CD4-positive, alpha-beta T cell treated with Interleukin-4 for 1 hour (primary cell): ENCODE measurements around the gene RRP36.

Experiments used
- DNase-seq, 2 donors: peaks; one replicate each; pipeline ENCODE4 v3.0.0-alpha.2; 2020 to 2022

RRP36 gene

DNA sequence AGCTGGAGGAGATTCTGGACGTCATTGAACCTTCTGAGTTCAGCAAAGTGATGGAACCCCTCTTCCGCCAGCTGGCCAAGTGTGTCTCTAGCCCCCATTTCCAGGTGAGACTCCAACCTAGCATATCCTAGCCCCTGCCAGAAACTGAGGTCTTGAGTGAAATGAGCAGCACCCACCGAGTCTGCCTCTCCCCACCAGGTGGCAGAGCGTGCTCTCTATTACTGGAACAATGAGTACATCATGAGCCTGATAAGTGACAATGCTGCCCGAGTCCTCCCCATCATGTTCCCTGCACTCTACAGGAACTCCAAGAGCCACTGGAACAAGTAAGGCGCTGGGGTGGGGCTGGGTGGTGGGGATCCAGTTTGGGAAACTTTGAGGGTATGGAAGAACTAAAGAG lies 12.3 kb upstream of the RRP36 start:
- DNase-seq: peak; percentile 38 to 42

DNA sequence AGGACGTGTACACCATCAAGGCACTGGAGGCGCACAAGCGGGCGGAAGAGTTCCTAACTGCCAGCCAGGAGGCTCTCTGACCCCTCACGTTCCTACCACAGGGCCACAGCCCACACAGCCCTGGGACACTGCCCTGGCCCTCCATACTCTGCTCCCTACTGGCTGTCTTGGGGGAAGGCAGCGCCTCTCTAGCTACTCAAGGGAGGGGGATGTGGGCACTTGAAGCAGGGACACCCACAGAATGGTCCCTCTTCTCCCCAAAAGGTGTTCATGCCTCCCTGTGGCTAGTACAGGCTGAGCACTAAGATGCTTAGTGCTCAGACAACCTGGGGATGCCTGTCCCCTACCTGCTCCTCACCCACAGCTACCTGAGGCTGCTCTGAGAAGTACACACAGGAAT lies 10.2 kb upstream of the RRP36 start:
- DNase-seq: no peak

DNA sequence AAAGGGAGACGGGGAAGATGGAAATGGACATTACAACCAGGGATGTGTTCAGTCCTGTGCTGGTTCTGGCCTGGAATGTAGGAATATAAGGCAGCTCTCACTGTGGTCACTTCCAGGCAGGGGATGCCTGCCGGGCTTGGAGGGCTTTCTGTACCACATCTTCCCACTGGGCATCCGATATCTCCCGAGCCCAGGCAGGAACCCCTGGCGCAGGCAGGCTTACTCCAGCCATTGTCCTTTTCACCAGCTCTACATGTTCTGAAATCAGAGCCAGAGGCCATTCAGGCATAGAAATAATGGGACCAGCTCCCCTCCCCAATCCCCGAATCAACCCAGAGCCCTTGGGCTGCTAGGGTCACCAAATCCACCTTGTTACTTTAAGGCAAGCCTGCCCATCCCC lies 9.1 kb upstream of the RRP36 start:
- no peak for DNase-seq

DNA sequence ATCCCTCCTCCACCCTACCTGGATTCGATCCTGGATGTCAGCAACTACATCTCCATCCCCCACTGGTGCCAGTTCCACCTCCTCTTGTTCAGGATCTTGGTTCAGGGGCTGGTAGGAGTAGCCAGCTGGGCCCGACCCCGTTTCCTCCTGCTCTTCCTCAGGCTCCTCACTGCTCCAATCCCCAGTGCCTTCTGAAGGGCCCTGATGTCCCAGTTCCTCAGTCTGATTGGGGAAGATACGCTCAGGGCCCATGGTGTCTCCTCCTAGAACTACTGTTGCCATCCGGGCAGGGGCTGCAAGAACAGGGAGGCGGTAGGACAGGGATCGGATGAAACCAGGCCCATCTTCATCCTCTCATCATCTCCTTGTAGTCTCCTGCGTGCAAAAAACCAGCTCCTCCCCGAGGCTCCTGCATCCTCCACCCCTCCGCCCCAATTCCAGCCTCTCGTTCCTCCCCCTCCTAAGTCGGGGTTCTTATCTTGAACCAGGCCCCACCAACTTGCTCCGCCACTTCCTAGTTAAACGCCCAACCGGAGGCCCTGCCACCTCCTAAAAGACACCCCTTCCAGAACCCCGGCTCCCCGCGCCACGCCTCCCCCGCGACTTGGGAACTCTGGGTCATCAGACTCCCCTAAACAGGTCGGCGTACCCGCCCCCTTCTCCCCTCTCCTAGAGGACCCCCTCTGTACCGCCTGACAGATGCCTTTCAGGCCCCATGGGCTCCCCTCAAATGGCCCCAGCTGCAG lies 8.2 kb upstream of the RRP36 start:
- no peak for DNase-seq

DNA sequence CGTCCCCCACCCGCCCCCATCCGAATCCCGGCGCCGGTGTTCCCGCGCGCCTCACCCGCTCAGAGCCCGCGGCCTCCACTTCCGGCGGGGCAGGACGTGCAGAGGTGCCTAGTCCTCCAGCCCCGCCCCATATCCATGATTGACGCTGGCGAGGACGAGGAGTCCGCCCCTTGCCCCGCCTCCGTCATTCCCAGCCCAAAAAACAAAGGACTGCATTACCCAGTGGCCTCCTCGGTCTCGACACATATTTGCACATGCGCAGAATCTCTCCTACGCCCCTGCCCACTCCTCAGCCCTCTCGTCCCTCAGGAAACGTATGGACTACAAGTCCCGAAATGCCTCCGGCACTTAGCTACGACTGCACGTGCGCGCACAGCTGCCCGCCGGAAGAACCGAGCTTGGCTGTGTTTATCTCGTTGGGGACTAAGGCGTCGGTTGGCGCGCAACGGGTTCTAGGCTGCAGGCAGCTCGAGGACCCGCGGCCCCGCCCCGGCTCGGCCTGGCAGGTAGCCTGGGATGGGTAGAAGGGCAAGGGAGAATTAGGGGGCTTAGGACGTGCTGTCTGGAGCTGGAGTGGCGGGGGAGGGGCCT lies 7.5 kb upstream of the RRP36 start, which contains the start of the genes KLHDC3 and MEA1:
TSS of gene KLHDC3 (plus strand) at position 407 of the 591 bp plus-strand sequence. CDS start 2,944 bp downstream, outside the sequence.
TSS of gene MEA1 (minus strand) at position 104 of the 591 bp plus-strand sequence. CDS start 133 bp downstream, outside the sequence.
- peak; percentile 100 for DNase-seq

DNA sequence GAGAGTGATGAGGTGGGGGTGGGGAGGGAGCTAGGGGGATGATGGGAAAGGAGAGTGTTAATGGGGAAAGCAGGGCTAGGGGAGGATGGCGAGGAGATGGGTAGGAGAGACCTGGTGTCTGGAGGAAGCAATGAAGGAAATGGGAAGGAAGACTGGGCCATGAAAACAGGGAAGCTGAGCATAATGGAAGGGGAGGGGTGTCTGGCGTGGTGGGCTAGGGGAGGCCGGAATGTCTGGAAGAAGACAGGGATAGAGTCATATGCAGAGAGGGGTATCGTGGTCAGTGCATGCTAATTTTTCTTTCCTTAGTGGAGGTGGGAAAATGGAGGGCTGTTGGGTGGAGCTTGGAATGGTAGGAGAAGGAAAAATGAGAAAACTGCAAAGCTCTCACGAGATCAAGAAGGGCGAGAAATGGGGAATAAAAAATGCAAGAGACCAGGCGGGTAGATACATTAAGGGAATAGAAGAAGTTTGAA lies 7.0 kb upstream of the RRP36 start:
- no peak for DNase-seq

DNA sequence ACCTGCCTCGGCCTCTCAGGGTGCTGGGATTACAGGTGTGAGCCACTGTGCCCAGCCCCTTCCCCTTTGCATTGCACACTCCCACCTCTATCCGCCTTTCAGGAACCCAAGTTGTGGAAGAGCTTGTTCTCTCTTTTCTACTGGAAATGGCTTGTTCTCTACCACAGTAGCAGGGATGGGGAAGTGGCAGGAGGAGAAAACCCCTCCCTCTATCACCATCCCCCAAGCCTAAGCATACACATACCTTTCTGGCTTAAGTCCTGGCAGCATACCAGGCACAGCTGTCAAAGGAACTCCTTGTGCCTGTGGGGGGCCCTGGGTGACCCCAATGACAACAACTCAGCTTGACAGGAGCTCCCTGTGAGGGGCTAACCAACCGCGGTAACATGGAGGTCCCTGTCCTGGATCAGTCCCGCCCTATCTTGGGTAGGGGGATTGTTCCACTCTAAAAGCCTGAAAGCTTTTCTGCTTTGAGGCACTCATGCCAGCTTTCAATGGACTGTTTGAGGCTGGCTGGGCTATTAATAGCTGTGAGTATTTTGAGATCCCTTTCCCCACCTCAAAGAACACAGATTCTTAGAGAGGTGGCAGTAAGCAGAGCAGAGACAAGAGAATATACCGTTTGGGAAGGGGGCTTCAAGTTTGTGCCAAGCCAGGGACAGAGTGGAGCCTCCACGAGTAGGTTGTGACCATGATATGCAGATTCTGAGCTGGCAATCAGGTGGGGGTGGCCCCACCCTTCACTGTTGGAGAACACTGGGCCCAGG lies 5.1 kb upstream of the RRP36 start:
- DNase-seq: no peak

DNA sequence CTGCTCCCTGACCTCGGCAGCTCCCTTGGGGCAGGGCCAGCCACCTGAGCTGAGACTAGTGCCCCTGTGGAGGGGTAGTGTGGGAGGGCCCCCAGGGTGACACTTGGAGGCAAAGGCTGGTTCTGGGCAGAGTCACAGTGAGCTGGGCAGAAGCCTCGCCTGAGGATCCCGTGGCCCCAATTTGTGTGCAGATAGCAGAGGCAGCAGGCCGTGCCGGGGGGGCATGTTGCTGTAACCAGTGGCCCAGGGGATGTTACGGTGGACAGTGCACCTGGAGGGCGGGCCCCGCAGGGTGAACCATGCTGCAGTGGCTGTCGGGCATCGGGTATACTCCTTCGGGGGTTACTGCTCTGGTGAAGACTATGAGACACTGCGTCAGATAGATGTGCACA lies 4.5 kb upstream of the RRP36 start:
- no peak for DNase-seq

DNA sequence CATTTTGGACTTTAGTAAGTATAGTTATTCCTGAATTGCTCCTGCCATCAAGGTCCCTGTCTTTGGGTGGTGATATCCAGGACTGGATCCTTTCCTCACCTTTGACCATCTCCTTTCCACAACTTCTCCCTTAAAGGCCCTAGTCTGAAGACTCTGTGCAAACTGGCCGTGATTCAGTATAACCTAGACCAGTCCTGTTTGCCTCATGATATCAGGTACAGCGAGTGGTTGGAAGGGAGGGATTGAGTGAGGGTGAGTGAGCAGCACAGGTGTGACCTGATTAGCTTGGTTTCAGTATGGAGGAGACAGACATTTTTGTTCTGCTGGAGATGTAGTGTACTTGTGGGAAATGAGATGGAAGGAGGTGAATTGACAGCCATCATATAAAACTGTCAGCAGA lies 2.3 kb upstream of the RRP36 start:
- no peak for DNase-seq

DNA sequence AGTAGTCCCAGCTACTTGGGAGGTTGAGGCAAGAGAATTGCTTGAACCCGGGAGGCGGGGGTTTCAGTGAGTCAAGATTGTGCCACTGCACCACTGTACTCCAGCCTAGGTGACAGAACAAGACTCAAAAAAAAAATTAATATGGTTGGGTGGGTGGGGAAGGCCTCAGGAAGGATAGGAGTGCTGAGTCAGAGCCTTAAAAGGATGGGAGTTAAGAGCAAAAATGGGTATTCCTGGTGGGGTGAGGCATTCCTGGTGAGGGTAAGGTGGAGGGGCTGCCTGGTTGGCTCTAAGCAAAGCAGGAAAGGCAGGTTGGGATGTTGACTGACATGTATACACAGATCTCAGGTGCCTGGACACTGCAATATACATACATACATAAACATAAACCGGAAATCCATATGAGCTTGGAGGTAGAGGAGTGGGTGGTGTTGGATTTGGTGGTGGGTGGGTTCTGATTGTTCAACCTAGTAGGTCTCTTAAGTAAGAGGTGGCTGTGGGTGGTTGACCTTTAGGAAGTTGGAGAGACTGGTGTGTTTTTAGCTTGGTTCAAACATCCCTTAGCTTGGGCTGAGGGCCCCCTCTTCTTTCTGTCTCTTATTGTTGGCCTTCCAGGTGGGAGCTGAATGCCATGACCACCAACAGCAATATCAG lies 1.2 kb upstream of the RRP36 start:
- no peak for DNase-seq

DNA sequence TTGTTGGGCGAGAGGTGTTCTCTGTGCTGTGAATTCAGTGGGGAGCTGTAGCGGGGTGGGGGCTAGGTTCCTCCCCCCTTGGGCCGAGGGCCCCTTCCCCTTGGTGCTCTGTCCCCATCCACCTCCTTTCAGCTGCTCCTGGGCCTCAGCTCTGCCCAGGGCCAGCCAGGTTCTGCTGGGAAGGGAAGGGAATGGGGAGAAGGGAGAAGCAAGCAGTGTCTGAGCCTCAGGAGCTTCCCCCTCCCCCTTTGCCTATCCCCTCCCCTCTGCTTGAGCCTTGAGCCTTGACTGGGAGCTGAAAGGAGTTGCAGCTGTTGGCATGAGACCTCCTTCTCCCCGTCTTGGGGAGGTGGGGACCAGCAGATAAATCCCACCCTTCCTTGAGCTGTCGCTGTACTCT lies 576 bp upstream of the RRP36 start:
- no peak for DNase-seq

DNA sequence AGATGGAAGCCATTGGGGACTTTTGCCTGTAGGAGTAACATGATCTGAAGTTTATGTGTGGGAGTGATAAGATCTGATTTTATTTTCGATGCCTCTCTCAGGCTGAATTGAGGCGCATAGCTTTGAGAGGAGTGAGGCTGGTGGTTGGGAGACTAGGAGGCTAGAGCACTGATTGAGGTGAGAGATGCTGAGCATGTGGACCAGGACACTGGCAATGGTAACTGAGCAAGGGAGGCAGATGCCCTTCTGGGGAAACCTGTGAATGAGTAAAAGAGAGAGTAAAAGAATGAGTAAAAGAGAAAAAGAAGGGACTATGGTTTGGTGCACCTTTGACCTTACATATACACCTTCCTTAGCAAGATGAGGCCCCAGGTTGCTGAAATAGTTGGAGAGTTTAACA lies 3.0 kb downstream of the RRP36 start:
- DNase-seq: no peak

DNA sequence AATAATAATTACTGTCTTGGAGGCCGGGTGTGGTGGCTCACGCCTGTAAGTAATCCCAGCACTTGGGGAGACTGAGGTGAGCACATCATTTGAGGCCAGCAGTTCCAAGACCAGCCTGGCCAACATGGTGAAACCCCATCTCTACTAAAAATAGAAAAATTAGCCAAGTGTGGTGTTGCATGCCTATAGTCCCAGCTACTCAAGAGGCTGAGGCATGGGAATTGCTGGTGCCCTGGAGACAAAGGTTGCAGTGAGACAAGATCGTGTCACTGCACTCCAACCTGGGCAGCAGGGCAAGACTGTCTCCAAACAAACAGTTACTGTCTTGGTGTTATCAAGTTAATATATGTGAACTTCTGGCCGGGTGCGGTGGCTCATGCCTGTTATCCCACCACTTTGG lies 4.9 kb downstream of the RRP36 start:
- DNase-seq: no peak

DNA sequence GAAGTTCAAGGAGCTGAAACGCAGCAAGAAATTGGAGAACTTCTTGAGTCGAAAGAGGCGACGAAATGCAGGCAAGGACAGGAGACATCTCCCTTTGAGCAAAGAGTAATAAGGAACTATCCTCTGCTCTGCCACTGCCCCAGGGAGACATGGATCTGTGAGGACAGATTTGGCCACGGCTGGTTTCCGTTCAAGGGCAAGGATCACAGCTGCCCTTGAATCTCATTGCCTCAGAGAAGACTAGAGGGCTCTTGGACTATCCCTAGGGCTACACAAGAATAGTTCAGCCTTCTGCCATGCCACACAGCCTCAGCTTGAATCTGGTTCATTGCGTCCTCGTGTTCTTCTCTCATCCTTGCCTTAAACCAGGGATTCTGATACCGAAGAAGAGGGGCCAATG lies 7.7 kb downstream of the RRP36 start:
- no peak for DNase-seq

DNA sequence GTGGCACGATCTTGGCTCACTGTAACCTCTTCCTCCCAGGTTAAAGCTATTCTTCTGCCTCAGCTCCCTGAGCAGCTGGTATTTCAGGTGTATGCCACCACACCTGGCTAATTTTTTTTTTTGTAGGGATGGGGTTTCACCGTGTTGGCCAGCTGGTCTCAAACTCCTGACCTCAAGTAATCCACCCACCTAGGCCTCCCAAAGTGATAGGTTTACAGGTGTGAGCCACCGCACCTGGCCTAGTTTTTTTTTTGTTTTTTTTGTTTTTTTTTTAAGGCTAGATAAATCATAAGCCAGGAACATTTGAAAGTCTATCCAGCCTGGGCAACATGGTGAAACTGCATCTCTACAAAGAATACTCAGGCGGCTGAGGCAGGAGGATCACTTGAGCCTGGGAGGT lies 10.9 kb downstream of the RRP36 start:
- no peak for DNase-seq

DNA sequence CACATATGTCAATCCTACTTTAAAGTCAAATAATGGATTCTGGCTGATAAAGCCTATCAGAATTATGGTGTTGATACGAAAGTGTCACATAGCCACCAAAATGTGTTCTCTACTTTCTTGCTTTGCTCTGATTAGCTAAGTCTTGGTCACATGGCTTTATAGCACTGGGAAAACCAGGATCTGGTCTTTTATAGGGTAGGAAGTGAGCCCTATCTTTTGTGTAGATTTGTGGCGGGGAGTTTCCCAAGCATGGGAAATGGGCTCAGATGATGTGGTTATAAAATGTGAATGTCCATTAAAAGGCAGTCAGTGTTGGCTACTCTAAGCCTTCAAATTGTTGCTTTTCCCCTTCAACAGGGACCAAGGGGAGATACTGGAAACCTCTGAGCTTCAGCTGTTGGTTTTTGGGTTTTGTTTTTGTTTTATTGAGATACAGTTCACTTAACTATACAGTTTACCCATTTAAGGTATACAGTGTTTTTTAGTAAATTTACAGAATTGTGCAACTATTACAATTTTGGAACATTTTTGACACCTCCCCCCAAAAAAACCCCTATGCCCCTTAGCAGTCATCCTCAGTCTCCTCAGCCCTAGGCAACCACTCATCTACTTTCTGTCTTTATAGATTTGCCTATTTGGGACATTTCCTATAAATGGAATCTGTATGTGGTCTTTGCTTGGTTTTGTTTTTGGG lies 12.2 kb downstream of the RRP36 start:
- DNase-seq: no peak

DNA sequence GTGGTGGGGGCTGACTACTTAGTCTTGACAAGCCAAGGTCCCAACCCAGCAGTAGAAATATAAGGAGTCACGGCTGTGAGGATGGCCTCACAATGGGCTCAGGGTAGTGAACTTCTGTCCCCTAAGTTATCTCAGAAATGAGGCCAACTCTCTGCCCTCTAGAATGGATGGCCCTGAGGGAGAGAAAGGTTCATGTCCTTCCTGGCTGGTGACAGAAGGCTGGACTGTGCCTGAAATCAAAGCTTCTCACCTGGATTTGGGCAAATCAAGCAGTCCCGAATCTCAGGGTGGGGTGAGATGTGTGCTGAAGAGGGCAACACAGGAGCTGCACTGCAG lies 12.7 kb downstream of the RRP36 start:
- DNase-seq: no peak

DNA sequence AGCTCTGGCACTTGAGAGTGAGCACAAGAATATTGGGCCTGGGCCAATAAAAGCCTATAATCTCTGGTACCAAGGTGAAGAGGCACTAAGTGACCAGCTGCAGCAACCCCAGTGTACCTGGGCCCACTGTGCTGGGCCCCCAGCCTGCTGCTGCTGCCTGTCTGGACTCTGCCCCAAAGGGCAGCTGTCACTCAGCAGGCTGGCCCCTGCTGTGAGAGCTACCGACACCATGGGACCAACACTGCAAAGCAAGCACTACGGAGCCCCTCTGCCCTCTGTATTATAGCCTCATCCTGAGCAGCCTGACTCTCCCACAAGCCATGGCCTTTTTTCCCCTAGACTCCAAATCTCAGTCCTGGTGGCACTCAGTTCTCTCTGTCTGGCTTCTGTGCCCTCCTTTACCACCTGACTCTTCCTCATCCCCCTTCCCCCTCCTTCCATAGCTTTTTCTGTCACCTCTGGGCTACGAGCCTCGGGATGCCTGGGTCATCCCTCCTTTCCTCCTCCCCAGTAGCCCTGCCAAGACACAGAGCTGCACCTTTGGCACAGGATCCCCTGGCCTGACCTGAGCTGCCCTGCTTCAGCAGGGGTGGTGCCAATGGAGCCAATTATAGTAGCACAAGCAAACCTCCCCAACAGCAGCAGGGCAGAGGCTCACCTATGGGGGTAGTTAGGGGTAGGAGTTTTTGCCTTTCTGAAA lies 14.2 kb downstream of the RRP36 start:
- DNase-seq: no peak

DNA sequence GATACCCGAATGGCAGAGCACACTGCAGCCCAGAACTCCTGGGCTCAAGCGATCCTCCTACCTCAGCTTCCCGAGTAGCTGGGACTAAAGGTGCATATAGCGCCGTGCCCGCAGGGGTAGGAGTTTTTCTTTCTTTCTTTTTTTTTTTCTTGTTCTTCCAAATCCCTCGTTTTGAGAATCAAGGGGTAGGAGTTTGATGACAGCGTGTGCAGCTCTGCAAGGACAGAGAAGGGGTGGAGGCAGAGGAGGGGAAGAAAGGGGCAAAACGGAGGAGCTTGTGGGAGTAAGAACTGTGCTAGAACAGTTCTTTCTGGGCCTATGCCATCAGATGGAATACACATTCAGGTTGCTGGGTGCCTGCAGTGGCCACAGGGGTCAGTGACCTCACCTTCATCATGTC lies 15.3 kb downstream of the RRP36 start:
- DNase-seq: no peak

DNA sequence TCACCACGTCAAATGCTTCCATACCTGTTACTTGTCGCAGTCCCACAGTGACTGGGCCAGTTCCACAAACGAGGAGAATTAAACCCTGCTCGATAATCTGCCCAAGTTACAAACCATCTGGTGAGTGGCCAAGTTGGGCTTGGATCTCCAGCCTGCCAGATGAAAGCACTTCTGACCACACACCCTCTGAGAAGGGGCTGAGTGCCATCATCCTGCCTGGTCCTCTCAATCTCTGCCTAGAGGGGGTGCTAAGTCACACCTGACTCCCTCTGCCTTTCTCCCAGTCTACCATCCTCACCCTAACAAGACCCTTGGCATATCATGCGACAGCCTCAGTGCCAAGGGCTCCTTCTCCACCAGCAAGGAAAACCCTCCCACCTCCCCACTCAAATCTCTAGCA lies 15.8 kb downstream of the RRP36 start:
- DNase-seq: no peak

DNA sequence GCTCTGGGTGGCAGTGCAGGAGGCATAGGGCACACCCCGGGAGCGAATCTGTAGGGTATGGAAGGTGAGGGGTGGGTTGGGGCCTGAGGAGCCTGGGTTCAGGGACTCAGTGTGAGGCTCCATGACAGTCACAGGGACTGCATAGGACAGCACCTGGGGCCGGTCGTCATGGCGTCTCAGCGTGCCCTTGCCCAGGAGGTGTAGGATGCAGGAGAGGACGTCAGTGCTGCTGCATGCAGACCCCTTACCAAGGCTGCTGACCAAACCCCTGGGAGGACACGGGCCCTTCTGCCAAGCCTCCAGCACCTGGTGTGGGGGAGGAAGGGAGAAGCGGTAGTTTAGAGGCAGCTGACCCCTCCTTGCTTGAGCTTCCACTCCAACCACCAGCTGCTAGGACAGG lies 16.3 kb downstream of the RRP36 start:
- no peak for DNase-seq

DNA sequence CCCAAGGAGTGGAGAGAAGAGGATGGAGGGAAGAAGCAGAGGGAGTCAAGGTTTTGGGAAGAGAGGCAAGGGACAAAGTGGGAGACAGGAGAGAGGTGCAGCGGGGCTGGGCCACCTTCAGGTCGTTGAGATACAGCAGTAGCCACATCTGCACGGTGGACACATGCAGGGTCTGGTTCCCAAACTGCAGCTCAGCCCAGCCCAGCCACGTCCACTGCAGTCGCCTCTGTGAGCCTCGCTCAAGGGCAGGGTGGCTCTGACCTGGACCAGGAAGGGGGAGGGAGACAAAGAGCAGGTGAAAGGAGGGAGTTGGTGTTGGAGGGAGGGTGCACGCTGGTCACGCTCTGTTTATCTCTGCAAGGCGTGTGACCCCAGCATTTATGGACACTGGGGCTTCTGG lies 17.3 kb downstream of the RRP36 start:
- DNase-seq: no peak
